ENCODE measurements around the gene ACOX3. TPM values are rescaled to one million over a fixed set of nuclear protein-coding genes. Genes with fewer than 3 reads are reported as not detected.

The ACOX3 gene
- total and polyA plus RNA-seq, 4 donors, result 15.6 to 32.2 (median 21.5) TPM

- H3K36me3 ChIP-seq (ENCODE audit: control insufficient read depth in 4 of 4, insufficient read depth in 4 of 4, low read length in 4 of 4), result no peaks in the 10 kb centered on the region
- no peak overlapping the region for H3K9ac ChIP-seq (ENCODE audit: insufficient read depth in 1 of 2, low read length in 2 of 2)
- no peak overlapping the region for H3K4me3 ChIP-seq
- H3K9me3 ChIP-seq (ENCODE audit: control insufficient read depth in 4 of 4, insufficient read depth in 3 of 4, low read length in 3 of 4), result no peaks in the 10 kb centered on the region
- H3K27ac ChIP-seq (ENCODE audit: low read depth in 1 of 2, low read length in 1 of 2), result peak overlapping the region in 1 of 2 donors; percentile 9
- WGBS, 2 donors, result 63 to 72% methylated on average over 16 of the region's 16 CpGs
- TF ChIP-seq CTCF (IDR thresholded peaks at IDR 0.05; ENCODE audit: control extremely low read depth, extremely low read depth), result no peak
- no peak for ATAC-seq (ENCODE audit: insufficient read depth, low FRiP score)
- peaks cover 0 to 18% (median 7%) of the 10 kb centered on the region in 5 donors for H3K4me1 ChIP-seq (ENCODE audit: control insufficient read depth in 5 of 5, insufficient read depth in 5 of 5, low read length in 5 of 5)
- H3K27me3 ChIP-seq (ENCODE audit: control insufficient read depth in 3 of 3, insufficient read depth in 3 of 3, low read length in 2 of 3), result no peaks in the 10 kb centered on the region
- DNase-seq, result peak in 1 of 3 donors; percentile 22
Measured at GRCh38 chr4:8346838-8347605, 93.5 kb downstream of the ACOX3 start.

- Histone ChIP-seq H3K27ac (ENCODE audit: low read depth in 1 of 2, low read length in 1 of 2) (no peak overlapping the region), H3K27me3 (ENCODE audit: control insufficient read depth in 3 of 3, insufficient read depth in 3 of 3, low read length in 2 of 3) (no peaks in the 10 kb centered on the region), H3K9ac (ENCODE audit: insufficient read depth in 1 of 2, low read length in 2 of 2) (no peak overlapping the region), H3K36me3 (ENCODE audit: control insufficient read depth in 4 of 4, insufficient read depth in 4 of 4, low read length in 4 of 4) (no peaks in the 10 kb centered on the region), H3K9me3 (ENCODE audit: control insufficient read depth in 4 of 4, insufficient read depth in 3 of 4, low read length in 3 of 4) (no peaks in the 10 kb centered on the region), H3K4me1 (ENCODE audit: control insufficient read depth in 5 of 5, insufficient read depth in 5 of 5, low read length in 5 of 5) (peaks cover 0 to 17% (median 2%) of the 10 kb centered on the region in 5 donors), H3K4me3 (no peak overlapping the region)
- 88 to 92% methylated on average over 39 of the region's 39 CpGs for WGBS, 2 donors
- no peak for DNase-seq
- no peak for ATAC-seq (ENCODE audit: insufficient read depth, low FRiP score)
- TF ChIP-seq CTCF (IDR thresholded peaks at IDR 0.05; ENCODE audit: control extremely low read depth, extremely low read depth), result no peak
Measured at GRCh38 chr4:8345946-8346814, 94.3 kb downstream of the ACOX3 start.

GRCh38 chr4:8345053-8345945, 95.2 kb downstream of the ACOX3 start:
- no peak for ATAC-seq (ENCODE audit: insufficient read depth, low FRiP score)
- Histone ChIP-seq H3K4me3 (no peak overlapping the region), H3K4me1 (ENCODE audit: control insufficient read depth in 5 of 5, insufficient read depth in 5 of 5, low read length in 5 of 5) (peaks cover 0 to 23% (median 2%) of the 10 kb centered on the region in 5 donors), H3K9me3 (ENCODE audit: control insufficient read depth in 4 of 4, insufficient read depth in 3 of 4, low read length in 3 of 4) (no peaks in the 10 kb centered on the region), H3K36me3 (ENCODE audit: control insufficient read depth in 4 of 4, insufficient read depth in 4 of 4, low read length in 4 of 4) (no peaks in the 10 kb centered on the region), H3K27ac (ENCODE audit: low read depth in 1 of 2, low read length in 1 of 2) (no peak overlapping the region), H3K27me3 (ENCODE audit: control insufficient read depth in 3 of 3, insufficient read depth in 3 of 3, low read length in 2 of 3) (no peaks in the 10 kb centered on the region), H3K9ac (ENCODE audit: insufficient read depth in 1 of 2, low read length in 2 of 2) (no peak overlapping the region)
- TF ChIP-seq CTCF (IDR thresholded peaks at IDR 0.05; ENCODE audit: control extremely low read depth, extremely low read depth), result no peak
- no peak for DNase-seq
- WGBS, 2 donors, result 93 to 98% methylated on average over 34 of the region's 34 CpGs
